Endometrial microvascular endothelial cells (primary cell): ENCODE results near the gene LRRN1. TPM values are rescaled to one million over a fixed set of nuclear protein-coding genes. Genes with fewer than 3 reads are reported as not detected.

Source experiments
- in situ Hi-C: cut with HindIII; loops from 2 replicates; pipeline ENCODE4 v1.10.0; 2017; ENCODE audit warnings: low sequenced_read_pairs, low pct_unique_long_range_greater_than_20kb; ENCODE audit errors: inconsistent ontology term
- total RNA-seq: library from RNA; depleted of rRNA; stranded (reverse); fragments of >200 nt; gene quantifications from one replicate; pipeline ENCODE4 v1.2.3, GENCODE V29; 2015; ENCODE audit errors: inconsistent ontology term

Gene LRRN1
- total RNA-seq, result not detected

- in situ Hi-C loops, result no loop called here
These were observed at the start of gene LRRN1 for GRCh38 chr3:3799173-3800079. Gene LRRN1 (plus strand): TSS chr3:3799431. CDS start chr3:3844642, 45,211 bp downstream.

- in situ Hi-C loops, result no loop called here
These were observed 45.8 kb upstream of the LRRN1 start for GRCh38 chr3:3753416-3753815.

- in situ Hi-C loops, result no loop called here
These were observed 33.6 kb upstream of the LRRN1 start for GRCh38 chr3:3765661-3766060.

- in situ Hi-C loops, result no loop called here
These were observed 33.1 kb upstream of the LRRN1 start for GRCh38 chr3:3766140-3766539.

GRCh38 chr3:3771094-3771493 lies 28.1 kb upstream of the LRRN1 start:
- in situ Hi-C loops, result no loop called here

GRCh38 chr3:3771567-3771966 lies 27.7 kb upstream of the LRRN1 start:
- in situ Hi-C loops, result no loop called here

- in situ Hi-C loops, result no loop called here
These were observed 26.9 kb upstream of the LRRN1 start for GRCh38 chr3:3772338-3772737.

GRCh38 chr3:3772920-3773319 lies 26.3 kb upstream of the LRRN1 start:
- in situ Hi-C loops, result no loop called here

- in situ Hi-C loops, result no loop called here
These were observed 22.6 kb upstream of the LRRN1 start for GRCh38 chr3:3776607-3777006.

GRCh38 chr3:3778216-3778615 lies 21.0 kb upstream of the LRRN1 start:
- in situ Hi-C loops, result no loop called here

- in situ Hi-C loops, result no loop called here
These were observed 20.5 kb upstream of the LRRN1 start for GRCh38 chr3:3778641-3779270.

GRCh38 chr3:3782457-3782856 lies 16.8 kb upstream of the LRRN1 start:
- in situ Hi-C loops, result no loop called here

- in situ Hi-C loops, result no loop called here
These were observed 16.0 kb upstream of the LRRN1 start for GRCh38 chr3:3783210-3783609.

- in situ Hi-C loops, result no loop called here
These were observed 15.5 kb upstream of the LRRN1 start for GRCh38 chr3:3783696-3784095.

- in situ Hi-C loops, result no loop called here
These were observed 6.8 kb upstream of the LRRN1 start for GRCh38 chr3:3792391-3792790.

- in situ Hi-C loops, result no loop called here
These were observed 559 bp upstream of the LRRN1 start for GRCh38 chr3:3798631-3799113.

- in situ Hi-C loops, result no loop called here
These were observed 837 bp downstream of the LRRN1 start for GRCh38 chr3:3800080-3800455.

- in situ Hi-C loops, result no loop called here
These were observed 1.7 kb downstream of the LRRN1 start for GRCh38 chr3:3800685-3801493.

GRCh38 chr3:3801494-3801841 lies 2.2 kb downstream of the LRRN1 start:
- in situ Hi-C loops, result no loop called here
